H1 (cell line): ENCODE measurements around the gene STK33. TPM values are rescaled to one million over a fixed set of nuclear protein-coding genes. Genes with fewer than 3 reads are reported as not detected.

Experiments
- CTCF ChIA-PET: fragments of 300-600 bp; sonication (Branson Sonifier 250); formaldehyde crosslinking; loops from one replicate; lab custom pipeline; 2021; ENCODE audit not compliant: partially characterized antibody; lab: Charles Lee
- POLR2A ChIA-PET: fragments of 300-600 bp; sonication (Branson Sonifier 250); formaldehyde crosslinking; loops from one replicate; lab custom pipeline; 2021; ENCODE audit warnings: inconsistent platforms; ENCODE audit not compliant: partially characterized antibody; lab: Charles Lee
- DNase-seq, 2 experiments: peaks; one replicate each; pipeline versions ENCODE4 v3.0.0 to v3.0.0-alpha.2; 2010 to 2022; ENCODE audit warnings: low spot score in 2 of 2, low read depth in 1 of 2, mixed read lengths in 1 of 2
- FAIRE-seq: peaks from 2 replicates; lab custom pipeline; 2011; peaks lifted over from hg19 to GRCh38; lab: Jason Lieb, UNC
- H2AFZ ChIP-seq: 2 replicates; pipeline ENCODE4 v1.8.1; 2012; ENCODE audit warnings: low read length, inconsistent platforms
- H2AK5ac ChIP-seq: 2 replicates; pipeline ENCODE4 v1.6.1; 2013; ENCODE audit warnings: low read depth, low read length
- H2BK120ac ChIP-seq: replicated peaks from 2 replicates; pipeline ENCODE3; 2013; ENCODE audit warnings: low read depth, low read length, inconsistent platforms
- H2BK12ac ChIP-seq: 2 replicates; pipeline ENCODE4 v1.6.1; 2013; ENCODE audit warnings: low read depth, low read length
- H2BK15ac ChIP-seq: 2 replicates; pipeline ENCODE4 v1.6.1; 2013; ENCODE audit warnings: low read length
- H2BK20ac ChIP-seq: 2 replicates; pipeline ENCODE4 v1.6.1; 2013; ENCODE audit warnings: low read length
- H2BK5ac ChIP-seq: 2 replicates; pipeline ENCODE4 v1.6.1; 2013; ENCODE audit warnings: low read depth, low read length
- H3K14ac ChIP-seq: 2 replicates; pipeline ENCODE4 v1.6.1; 2013; ENCODE audit warnings: inconsistent platforms; ENCODE audit not compliant: insufficient read length
- H3K18ac ChIP-seq: 2 replicates; pipeline ENCODE4 v1.6.1; 2013; ENCODE audit warnings: low read length; ENCODE audit errors: extremely low read depth
- H3K23ac ChIP-seq: 2 replicates; pipeline ENCODE4 v1.6.1; 2013; ENCODE audit warnings: inconsistent platforms; ENCODE audit not compliant: insufficient read length
- H3K23me2 ChIP-seq: 2 replicates; pipeline ENCODE4 v1.6.1; 2013; ENCODE audit warnings: low read depth, low read length
- H3K27ac ChIP-seq: 2 replicates; pipeline ENCODE4 v1.6.1; 2011; ENCODE audit warnings: low read depth, low read length, inconsistent platforms
- H3K27me3 ChIP-seq, 4 experiments: replicated peaks in 1 of 4; 1 replicate in 1 of 4; 2 replicates in 3 of 4; pipeline versions ENCODE4 v1.6.1 to v1.8.1; 2011 to 2013; ENCODE audit warnings: low read length in 3 of 4, mild to moderate bottlenecking in 3 of 4, inconsistent platforms in 2 of 4, mixed read lengths in 2 of 4, moderate library complexity in 1 of 4; ENCODE audit not compliant: control insufficient read depth in 3 of 4, insufficient read depth in 3 of 4; ENCODE audit errors: extremely low read depth in 1 of 4
- H3K36me3 ChIP-seq, 4 experiments: 2 replicates each; pipeline versions ENCODE4 v1.6.1 to v1.8.1; 2011 to 2013; ENCODE audit warnings: mild to moderate bottlenecking in 4 of 4, low read length in 3 of 4, moderate library complexity in 2 of 4, control low read depth in 1 of 4, inconsistent platforms in 1 of 4; ENCODE audit not compliant: insufficient read depth in 4 of 4, control insufficient read depth in 2 of 4
- H3K4ac ChIP-seq: replicated peaks from 2 replicates; pipeline ENCODE3; 2013; ENCODE audit warnings: low read length, low read depth, mixed read lengths, inconsistent platforms; ENCODE audit not compliant: insufficient read length
- H3K4me1 ChIP-seq, 4 experiments: replicated peaks in 1 of 4; 1 replicate in 1 of 4; 2 replicates in 3 of 4; pipeline versions ENCODE4 v1.6.1 to v1.8.1; 2011 to 2013; ENCODE audit warnings: low read length in 3 of 4, inconsistent platforms in 2 of 4, mixed read lengths in 1 of 4; ENCODE audit not compliant: insufficient read depth in 4 of 4, control insufficient read depth in 3 of 4
- H3K4me2 ChIP-seq, 2 experiments: 2 replicates each; pipeline versions ENCODE4 v1.6.1 to v1.8.1; 2011 to 2013; ENCODE audit warnings: low read depth in 2 of 2, low read length in 2 of 2, control low read depth in 1 of 2, inconsistent platforms in 1 of 2, mild to moderate bottlenecking in 1 of 2; ENCODE audit not compliant: insufficient read depth in 1 of 2
- H3K4me3 ChIP-seq, 4 experiments: fragments of 200-600, 300-600 bp in 1 of 4; sonication (generic), shearing (Covaris generic), sonication (Bioruptor Twin) in 1 of 4; 2 replicates each; pipeline versions ENCODE4 v1.5.1 to v1.8.1; 2011 to 2016; ENCODE audit warnings: low read length in 4 of 4, low read depth in 3 of 4, control low read depth in 2 of 4, inconsistent platforms in 2 of 4, mild to moderate bottlenecking in 2 of 4, mixed read lengths in 1 of 4, moderate library complexity in 1 of 4; ENCODE audit not compliant: insufficient read depth in 2 of 4; ENCODE audit errors: extremely low read depth in 1 of 4
- H3K56ac ChIP-seq: replicated peaks from 2 replicates; pipeline ENCODE3; 2013; ENCODE audit warnings: low read depth, mild to moderate bottlenecking, mixed read lengths, low read length, inconsistent platforms; ENCODE audit not compliant: insufficient read length
- H3K79me1 ChIP-seq: 2 replicates; pipeline ENCODE4 v1.6.1; 2013; ENCODE audit warnings: low read depth, low read length, control low read depth
- H3K79me2 ChIP-seq, 2 experiments: 2 replicates each; pipeline versions ENCODE4 v1.6.1 to v1.8.1; 2012 to 2013; ENCODE audit warnings: low read length in 2 of 2, mild to moderate bottlenecking in 2 of 2, inconsistent platforms in 1 of 2; ENCODE audit not compliant: insufficient read depth in 2 of 2, control insufficient read depth in 1 of 2
- H3K9ac ChIP-seq, 4 experiments: replicated peaks in 1 of 4; 1 replicate in 1 of 4; 2 replicates in 3 of 4; pipeline versions ENCODE4 v1.6.1 to v1.8.1; 2011 to 2013; ENCODE audit warnings: low read depth in 3 of 4, low read length in 3 of 4, control low read depth in 2 of 4, mild to moderate bottlenecking in 2 of 4, moderate library complexity in 2 of 4, inconsistent platforms in 1 of 4; ENCODE audit errors: extremely low read depth in 1 of 4
- H3K9me3 ChIP-seq, 2 experiments: 2 replicates each; pipeline versions ENCODE4 v1.6.1 to v1.8.1; 2012 to 2013; ENCODE audit warnings: mild to moderate bottlenecking in 2 of 2, moderate library complexity in 2 of 2, control low read depth in 1 of 2, inconsistent platforms in 1 of 2, low read depth in 1 of 2, low read length in 1 of 2, mixed read lengths in 1 of 2; ENCODE audit not compliant: insufficient read depth in 2 of 2
- H4K20me1 ChIP-seq, 2 experiments: replicated peaks in 1 of 2; 2 replicates each; pipeline versions ENCODE3 to v1.8.1; 2011 to 2013; ENCODE audit warnings: inconsistent platforms in 2 of 2, low read length in 2 of 2, mild to moderate bottlenecking in 1 of 2; ENCODE audit not compliant: insufficient read depth in 2 of 2, control insufficient read depth in 1 of 2
- H4K5ac ChIP-seq: 2 replicates; pipeline ENCODE4 v1.6.1; 2013; ENCODE audit warnings: low read length, low read depth, mixed read lengths, inconsistent platforms; ENCODE audit not compliant: insufficient read length
- H4K8ac ChIP-seq: 2 replicates; pipeline ENCODE4 v1.8.0; 2013; ENCODE audit warnings: mild to moderate bottlenecking, moderate library complexity, low read length, inconsistent platforms; ENCODE audit not compliant: insufficient read depth; ENCODE audit errors: extremely low read depth
- H4K91ac ChIP-seq: replicated peaks from 2 replicates; pipeline ENCODE3; 2013; ENCODE audit warnings: low read length, mixed read lengths, inconsistent platforms; ENCODE audit not compliant: insufficient read length
- BACH1 ChIP-seq: IDR thresholded peaks from 2 replicates; pipeline ENCODE4 v1.6.1; 2012; ENCODE audit warnings: low read length, improper control_type of control experiment
- EP300 ChIP-seq, 2 experiments: IDR thresholded peaks; 1 replicate in 1 of 2; 2 replicates in 1 of 2; pipeline ENCODE4 v1.6.1; 2011 to 2012; ENCODE audit warnings: low read depth in 2 of 2, low read length in 2 of 2, mild to moderate bottlenecking in 2 of 2, borderline replicate concordance in 1 of 2, inconsistent platforms in 1 of 2, moderate library complexity in 1 of 2
- HDAC2 ChIP-seq, 2 experiments: fragments of 300-600 bp in 1 of 2; sonication (generic) in 1 of 2; IDR thresholded peaks; 2 replicates each; pipeline ENCODE4 v1.6.1; 2011 to 2012; ENCODE audit warnings: low read depth in 2 of 2, low read length in 2 of 2, mild to moderate bottlenecking in 2 of 2, moderate library complexity in 2 of 2, borderline replicate concordance in 1 of 2, inconsistent platforms in 1 of 2
- MAFK ChIP-seq: IDR thresholded peaks from 2 replicates; pipeline ENCODE4 v1.6.1; 2012; ENCODE audit warnings: low read depth, mild to moderate bottlenecking, improper control_type of control experiment, low read length
- SIX5 ChIP-seq: IDR thresholded peaks from 2 replicates; pipeline ENCODE4 v1.6.1; 2011; ENCODE audit warnings: mild to moderate bottlenecking, low read depth, low read length
- TAF7 ChIP-seq: optimal IDR thresholded peaks from 2 replicates; pipeline ENCODE3; 2011; ENCODE audit warnings: low read depth, mild to moderate bottlenecking, inconsistent platforms, low read length, moderate library complexity, borderline replicate concordance
- TBP ChIP-seq: IDR thresholded peaks from 2 replicates; pipeline ENCODE4 v1.6.1; 2011; ENCODE audit warnings: low read depth, low read length, improper control_type of control experiment
- USF2 ChIP-seq: IDR thresholded peaks from 2 replicates; pipeline ENCODE4 v1.6.1; 2011; ENCODE audit warnings: low read length, improper control_type of control experiment
- WGBS, 2 experiments: shearing (Covaris generic) in 1 of 2; methylation state at CpG; one replicate each; pipeline versions ENCODE4 v1.1.6 to v1.1.7; 2013 to 2015; ENCODE audit warnings: low lambda C conversion rate in 2 of 2, mixed read lengths in 2 of 2, inconsistent platforms in 1 of 2, low coverage in 1 of 2, missing lambda C conversion rate in 1 of 2; ENCODE audit not compliant: insufficient replicate concordance in 2 of 2, insufficient coverage in 1 of 2, insufficient read length in 1 of 2; ENCODE audit errors: extremely low coverage in 1 of 2, missing lambda C conversion rate in 1 of 2; 5-methylcytosine and 5-hydroxymethylcytosine counted together
- polyA plus RNA-seq, 7 experiments: library from polyadenylated mRNA; depleted of rRNA in 3 of 7; stranded (reverse) in 5 of 7; unstranded in 2 of 7; fragments of >200 nt in 5 of 7; fragments of 200-250 nt in 2 of 7; gene quantifications; 1 replicate in 5 of 7; 2 replicates in 1 of 7; 4 replicates in 1 of 7; pipeline versions ENCODE4 v1.2.1 to v1.2.3, GENCODE V29; 2011 to 2013; ENCODE audit warnings: missing spikeins in 2 of 7, mixed read lengths in 2 of 7
- total RNA-seq: library from RNA; stranded (reverse); fragmentation: NEBNext Ultra II Directional; extraction: Animal tissue kit (Norgen Biotek cat#: 25700); gene quantifications from 2 replicates; pipeline ENCODE4 v1.2.1, GENCODE V29; 2021

The STK33 gene
- total and polyA plus RNA-seq, 2 of the 8 experiments (the other 6 are each of a cell fraction or from before 2014, with no cell fraction given), result 8.8 to 25.1 TPM

DNA sequence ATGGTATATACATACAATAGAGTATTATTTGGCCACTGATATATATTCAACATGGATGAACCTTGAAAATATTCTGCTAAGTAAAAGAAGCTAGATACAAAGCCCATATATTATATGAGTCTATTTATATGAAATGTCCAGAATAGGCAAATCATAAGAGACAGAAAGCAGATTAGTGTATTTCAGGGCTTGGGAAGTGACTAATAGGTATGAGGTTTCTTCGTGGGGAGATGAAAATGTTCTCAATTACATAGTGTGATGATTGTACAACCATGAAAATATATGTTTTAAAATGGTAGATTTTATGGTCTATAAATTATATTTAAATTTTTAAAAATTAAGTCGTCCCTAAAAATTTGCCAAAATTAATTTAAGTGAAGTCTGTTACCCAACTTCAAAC is 92.2 kb downstream of the STK33 start:
- POLR2A ChIA-PET, result no interaction called here
- no peak for FAIRE-seq
- Histone ChIP-seq H3K4me3 (no peak overlapping the region), H2AK5ac (no peak overlapping the region), H2BK20ac (no peak overlapping the region), H2BK12ac (no peak overlapping the region), H3K18ac (no peak overlapping the region), H3K56ac (no peak overlapping the region), H3K23ac (no peak overlapping the region), H3K9ac (no peak overlapping the region), H2BK15ac (no peak overlapping the region), H4K8ac (no peak overlapping the region), H3K79me2 (peaks cover 0 to 4% of the 10 kb centered on the region in 2 experiments; a peak in 1 of 4 replicates), H2BK5ac (no peak overlapping the region), H3K23me2 (no peaks in the 10 kb centered on the region), H3K4me2 (no peak overlapping the region)
- CTCF ChIA-PET, result interaction anchor here (1.3 kb wide), 1 partner anchor 66 kb away, joined by 4 read pairs; no protein-coding TSS in a partner anchor
- no peak for DNase-seq
- TF ChIP-seq TAF7 (no peak), USF2 (no peak), SIX5 (no peak), TBP (no peak), HDAC2 (IDR thresholded peaks at IDR 0.05; ENCODE audit: borderline replicate concordance in 1 of 2, low read depth in 2 of 2, low read length in 2 of 2) (no peak), MAFK (no peak), BACH1 (no peak), EP300 (IDR thresholded peaks at IDR 0.05; ENCODE audit: borderline replicate concordance in 1 of 2, low read depth in 2 of 2, low read length in 2 of 2) (no peak)
- TF ChIP-seq, all 59 proteins: peak for 0
- no peaks in the 10 kb centered on the region for H3K4me1 ChIP-seq
- H2BK120ac ChIP-seq, result no peak overlapping the region
- no peak overlapping the region for H2AFZ ChIP-seq
- H3K27ac ChIP-seq, result no peak overlapping the region
- 88% methylated on average over 2 of the region's 2 CpGs; no CpG with 5 or more reads in 1 of the 2 experiments for WGBS, 2 experiments
- no peak overlapping the region for H4K91ac ChIP-seq
- H3K4ac ChIP-seq, result no peak overlapping the region
- H3K14ac ChIP-seq, result no peak overlapping the region
- no peaks in the 10 kb centered on the region for H3K36me3 ChIP-seq
- H3K9me3 ChIP-seq, result peaks cover 0 to 2% of the 10 kb centered on the region in 2 experiments; a peak in 1 of 4 replicates
- H3K27me3 ChIP-seq, result no peaks in the 10 kb centered on the region
- H3K79me1 ChIP-seq, result no peaks in the 10 kb centered on the region
- no peak overlapping the region for H4K5ac ChIP-seq
- H4K20me1 ChIP-seq, result no peaks in the 10 kb centered on the region
